CD4-positive, CD25-positive, alpha-beta regulatory T cell (primary cell): Measurements from ENCODE around the gene MISP3. TPM values are rescaled to one million over a fixed set of nuclear protein-coding genes. Genes with fewer than 3 reads are reported as not detected.

Experiments used
- ATAC-seq, 2 donors: fragments of 150-1000 bp; cut with Tn5 transposase; one replicate each; pipeline ENCODE4 v1.10.0; 2021; ENCODE audit warnings: low read depth in 2 of 2, moderate number of reproducible peaks in 2 of 2, moderate library complexity in 1 of 2
- DNase-seq, 3 donors: peaks; one replicate each; pipeline versions ENCODE4 v3.0.0 to v3.0.0-alpha.2; 2012 to 2022; ENCODE audit warnings: mixed read lengths in 1 of 3
- H3K27ac ChIP-seq: one replicate; pipeline ENCODE4 v1.7.0; 2013; ENCODE audit warnings: mild to moderate bottlenecking, low read length; ENCODE audit not compliant: insufficient read depth, poor library complexity, severe bottlenecking
- H3K27me3 ChIP-seq: one replicate; pipeline ENCODE4 v1.7.0; 2013; ENCODE audit warnings: low read length; ENCODE audit not compliant: control insufficient read depth, insufficient read depth
- H3K36me3 ChIP-seq: one replicate; pipeline ENCODE4 v1.7.0; 2013; ENCODE audit warnings: mild to moderate bottlenecking, low read length, moderate library complexity; ENCODE audit not compliant: control insufficient read depth, insufficient read depth
- H3K4me1 ChIP-seq: 2 replicates; pipeline ENCODE4 v1.7.0; 2013; ENCODE audit warnings: mild to moderate bottlenecking, low read length; ENCODE audit not compliant: insufficient read depth, control insufficient read depth, poor library complexity, severe bottlenecking
- H3K4me3 ChIP-seq: one replicate; pipeline ENCODE4 v1.7.0; 2013; ENCODE audit warnings: low read depth, mild to moderate bottlenecking, low read length, moderate library complexity
- H3K9me3 ChIP-seq, 2 experiments: 1 replicate in 1 of 2; 2 replicates in 1 of 2; pipeline ENCODE4 v1.7.0; 2013; ENCODE audit warnings: low read length in 2 of 2, mild to moderate bottlenecking in 1 of 2, moderate library complexity in 1 of 2; ENCODE audit not compliant: control insufficient read depth in 2 of 2
- H3K27ac Mint-ChIP-seq, 3 donors: one replicate each; pipeline ENCODE4 v1.8.0; 2020 to 2022; ENCODE audit warnings: mild to moderate bottlenecking in 3 of 3, mixed read lengths in 3 of 3, moderate library complexity in 2 of 3
- H3K27me3 Mint-ChIP-seq: one replicate; pipeline ENCODE4 v1.8.0; 2022; ENCODE audit warnings: mild to moderate bottlenecking, mixed read lengths
- H3K36me3 Mint-ChIP-seq: one replicate; pipeline ENCODE4 v1.8.0; 2020; ENCODE audit warnings: mixed read lengths
- H3K4me1 Mint-ChIP-seq, 4 donors: one replicate each; pipeline ENCODE4 v1.8.0; 2020 to 2022; ENCODE audit warnings: mixed read lengths in 4 of 4, mild to moderate bottlenecking in 1 of 4
- H3K4me3 Mint-ChIP-seq, 4 donors: one replicate each; pipeline ENCODE4 v1.8.0; 2020 to 2022; ENCODE audit warnings: mild to moderate bottlenecking in 4 of 4, mixed read lengths in 4 of 4, moderate library complexity in 3 of 4
- H3K9me3 Mint-ChIP-seq, 7 donors: one replicate each; pipeline ENCODE4 v1.8.0; 2020 to 2022; ENCODE audit warnings: mixed read lengths in 7 of 7, mild to moderate bottlenecking in 3 of 7, moderate library complexity in 2 of 7
- polyA plus RNA-seq, 4 donors: library from polyadenylated mRNA; unstranded; fragments of 300-500 nt; fragmentation: Illumina TruSeq; gene quantifications; one replicate each; pipeline ENCODE4 v1.2.3, GENCODE V29; 2021
- total RNA-seq: library from RNA; stranded (reverse); gene quantifications from one replicate; pipeline ENCODE4 v1.2.3, GENCODE V29; 2022

MISP3 gene
- total and polyA plus RNA-seq, 5 donors from 2014 or later, result 0.22 to 0.91 (median 0.54) TPM; not detected in 1

GRCh38 chr19:14112051-14112808, 39.6 kb downstream of the MISP3 start:
- H3K4me1 Mint-ChIP-seq, result peaks cover 0 to 62% (median 27%) of the 10 kb centered on the region in 4 donors
- Histone ChIP-seq H3K4me3 (no peak overlapping the region), H3K27me3 (no peaks in the 10 kb centered on the region), H3K4me1 (peaks cover 44% of the 10 kb centered on the region), H3K27ac (no peak overlapping the region), H3K9me3 (no peaks in the 10 kb centered on the region), H3K36me3 (no peaks in the 10 kb centered on the region)
- H3K9me3 Mint-ChIP-seq, result no peaks in the 10 kb centered on the region
- ATAC-seq (no peak), DNase-seq (no peak)
- no peaks in the 10 kb centered on the region for H3K36me3 Mint-ChIP-seq
- peak overlapping the region in 1 of 3 donors; percentile 12 for H3K27ac Mint-ChIP-seq
- H3K4me3 Mint-ChIP-seq, result peak overlapping the region in 2 of 4 donors; percentile 44 to 85
- H3K27me3 Mint-ChIP-seq, result no peaks in the 10 kb centered on the region

DNA sequence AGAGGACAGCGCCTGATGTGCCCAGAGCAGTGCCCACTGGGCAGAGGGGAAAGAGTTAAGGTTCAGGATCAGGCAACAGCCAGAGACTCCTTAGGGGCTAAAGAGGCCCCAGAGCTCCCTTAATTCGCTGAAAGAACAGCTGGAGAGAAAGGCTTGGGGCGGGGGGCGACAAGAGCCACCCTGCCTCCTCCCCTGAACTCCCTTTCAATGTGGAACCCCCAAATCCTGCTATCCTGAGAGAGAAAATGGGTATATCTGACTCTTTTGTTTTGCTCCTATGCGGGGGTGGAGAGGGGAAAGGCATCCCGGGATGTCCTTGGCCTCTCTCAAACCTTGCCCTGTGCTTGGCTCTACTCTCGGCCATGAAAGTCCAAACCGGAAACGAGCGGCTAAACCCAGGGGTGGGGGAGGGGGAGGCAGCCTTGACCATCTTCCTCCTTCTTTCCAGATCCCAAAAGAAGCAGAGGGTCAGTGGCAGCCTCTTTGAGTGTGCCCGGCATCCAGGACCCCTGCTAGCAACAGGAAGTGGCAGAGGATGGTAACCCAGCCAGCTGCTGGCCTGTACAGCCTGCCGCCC, 40.3 kb downstream of the MISP3 start:
- peak overlapping the region in 2 of 3 donors; percentile 12 to 51 for H3K27ac Mint-ChIP-seq
- peaks cover 0 to 63% (median 30%) of the 10 kb centered on the region in 4 donors for H3K4me1 Mint-ChIP-seq

DNA sequence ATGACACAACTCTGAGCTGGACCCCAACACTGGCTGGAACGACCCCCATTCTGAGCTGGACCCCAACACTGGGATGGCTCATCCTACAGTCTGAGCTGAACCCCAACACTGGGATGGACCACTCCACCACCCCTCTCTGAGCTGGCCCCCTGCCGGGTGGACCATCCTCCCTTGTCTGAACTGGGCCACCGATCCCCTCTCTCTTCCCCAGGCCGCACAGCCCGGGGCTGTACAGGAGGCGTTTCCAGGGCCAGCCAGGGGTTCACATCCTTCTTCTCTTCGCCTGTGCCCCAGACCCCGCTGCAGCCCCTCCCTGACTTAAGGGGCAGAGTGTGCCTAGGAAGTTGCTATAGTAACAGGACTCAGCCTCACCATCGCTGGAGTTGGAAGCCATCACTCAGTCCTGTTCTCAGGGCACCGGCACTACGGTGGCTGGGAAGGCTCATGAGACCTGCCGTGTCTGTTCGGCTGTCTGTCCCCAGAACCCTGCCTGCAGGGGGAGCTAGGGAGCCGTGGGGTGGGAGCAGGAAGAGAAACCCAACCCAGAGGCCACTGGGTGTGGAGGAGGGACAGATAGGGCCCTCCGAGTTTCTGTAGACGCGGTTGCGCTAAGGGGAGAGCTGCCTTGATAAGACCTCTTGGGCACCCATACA, 41.3 kb downstream of the MISP3 start:
- no peaks in the 10 kb centered on the region for H3K36me3 Mint-ChIP-seq
- Histone ChIP-seq H3K4me3 (no peak overlapping the region), H3K36me3 (no peaks in the 10 kb centered on the region), H3K4me1 (peaks cover 51% of the 10 kb centered on the region), H3K27ac (no peak overlapping the region), H3K9me3 (no peaks in the 10 kb centered on the region), H3K27me3 (no peaks in the 10 kb centered on the region)
- peak overlapping the region in 1 of 3 donors; percentile 55 for H3K27ac Mint-ChIP-seq
- H3K9me3 Mint-ChIP-seq, result peaks cover 0 to 2% (median 0%) of the 10 kb centered on the region in 7 donors
- H3K27me3 Mint-ChIP-seq, result no peaks in the 10 kb centered on the region
- DNase-seq (peak in 2 of 3 donors; percentile 30 to 50), ATAC-seq (no peak)
- peak overlapping the region in 3 of 4 donors; percentile 38 to 90 (median 70) for H3K4me3 Mint-ChIP-seq
- peaks cover 0 to 65% (median 35%) of the 10 kb centered on the region in 4 donors for H3K4me1 Mint-ChIP-seq

More for the DNA sequence above, 40.3 kb downstream of the MISP3 start:
- H3K9me3 Mint-ChIP-seq, result peaks cover 0 to 1% (median 0%) of the 10 kb centered on the region in 7 donors
- ATAC-seq (no peak), DNase-seq (no peak)
- no peaks in the 10 kb centered on the region for H3K36me3 ChIP-seq
- H3K27me3 ChIP-seq, result no peaks in the 10 kb centered on the region
- peak overlapping the region in 2 of 4 donors; percentile 15 to 44 for H3K4me3 Mint-ChIP-seq
- no peak overlapping the region for H3K4me3 ChIP-seq
- H3K27me3 Mint-ChIP-seq, result no peaks in the 10 kb centered on the region
- H3K9me3 ChIP-seq, result no peaks in the 10 kb centered on the region
- H3K27ac ChIP-seq, result no peak overlapping the region
- H3K4me1 ChIP-seq, result peaks cover 45% of the 10 kb centered on the region
- no peaks in the 10 kb centered on the region for H3K36me3 Mint-ChIP-seq

GRCh38 chr19:14114439-14114838, 41.9 kb downstream of the MISP3 start:
- Histone ChIP-seq H3K27ac (no peak overlapping the region), H3K27me3 (no peaks in the 10 kb centered on the region), H3K4me3 (no peak overlapping the region), H3K9me3 (no peaks in the 10 kb centered on the region), H3K4me1 (peaks cover 52% of the 10 kb centered on the region), H3K36me3 (no peaks in the 10 kb centered on the region)
- DNase-seq (no peak), ATAC-seq (no peak)
- Mint-ChIP-seq H3K9me3 (peaks cover 0 to 2% (median 0%) of the 10 kb centered on the region in 7 donors), H3K27me3 (no peaks in the 10 kb centered on the region), H3K36me3 (no peaks in the 10 kb centered on the region), H3K4me1 (peaks cover 0 to 69% (median 39%) of the 10 kb centered on the region in 4 donors), H3K4me3 (peak overlapping the region in 3 of 4 donors; percentile 43 to 70 (median 57)), H3K27ac (peak overlapping the region in 1 of 3 donors; percentile 36)

DNA sequence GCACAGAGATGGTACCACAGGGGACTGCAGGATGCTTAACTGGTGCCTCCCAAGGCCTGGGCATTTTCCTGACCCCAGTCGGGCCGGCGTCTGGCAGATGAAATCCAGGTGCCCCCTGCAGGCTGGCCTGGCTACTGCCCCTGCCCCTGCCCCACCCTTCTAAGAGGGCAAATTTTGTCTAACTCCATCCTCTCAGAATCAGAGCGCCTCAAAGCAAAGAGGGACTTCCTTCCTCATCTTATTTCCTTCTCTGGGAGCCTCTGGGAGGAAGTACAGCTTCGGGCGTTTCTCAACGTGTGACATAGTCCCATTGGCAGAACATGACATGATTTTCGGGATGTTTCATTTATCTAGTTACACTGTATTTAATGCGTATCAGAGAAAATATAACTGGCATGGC, 42.3 kb downstream of the MISP3 start:
- peak overlapping the region; percentile 44 to 63 (median 51) for H3K4me3 Mint-ChIP-seq

GRCh38 chr19:14115756-14116155, 43.2 kb downstream of the MISP3 start:
- peaks cover 0 to 2% (median 0%) of the 10 kb centered on the region in 7 donors for H3K9me3 Mint-ChIP-seq
- peaks cover 0 to 66% (median 36%) of the 10 kb centered on the region in 4 donors for H3K4me1 Mint-ChIP-seq
- Histone ChIP-seq H3K27ac (no peak overlapping the region), H3K4me1 (peaks cover 52% of the 10 kb centered on the region), H3K9me3 (no peaks in the 10 kb centered on the region), H3K27me3 (no peaks in the 10 kb centered on the region), H3K4me3 (no peak overlapping the region), H3K36me3 (no peaks in the 10 kb centered on the region)
- peak overlapping the region; percentile 90 to 97 (median 94) for H3K4me3 Mint-ChIP-seq
- no peak overlapping the region for H3K27ac Mint-ChIP-seq
- no peaks in the 10 kb centered on the region for H3K36me3 Mint-ChIP-seq
- H3K27me3 Mint-ChIP-seq, result no peaks in the 10 kb centered on the region
- no peak for ATAC-seq
- no peak for DNase-seq

More for the DNA sequence above, 42.3 kb downstream of the MISP3 start:
- no peaks in the 10 kb centered on the region for H3K36me3 ChIP-seq
- no peaks in the 10 kb centered on the region for H3K36me3 Mint-ChIP-seq
- no peak overlapping the region for H3K4me3 ChIP-seq
- no peak for ATAC-seq
- peaks cover 52% of the 10 kb centered on the region for H3K4me1 ChIP-seq
- DNase-seq, result peak; percentile 29 to 53 (median 46)
- no peaks in the 10 kb centered on the region for H3K9me3 ChIP-seq
- H3K4me1 Mint-ChIP-seq, result peaks cover 0 to 69% (median 39%) of the 10 kb centered on the region in 4 donors
- H3K27ac ChIP-seq, result no peak overlapping the region
- no peaks in the 10 kb centered on the region for H3K27me3 Mint-ChIP-seq
- H3K27ac Mint-ChIP-seq, result peak overlapping the region in 1 of 3 donors; percentile 36
- H3K27me3 ChIP-seq, result no peaks in the 10 kb centered on the region
- peaks cover 0 to 2% (median 0%) of the 10 kb centered on the region in 7 donors for H3K9me3 Mint-ChIP-seq

GRCh38 chr19:14116525-14116917, 43.9 kb downstream of the MISP3 start:
- Mint-ChIP-seq H3K27ac (peak overlapping the region in 2 of 3 donors; percentile 82 to 84), H3K9me3 (peaks cover 0 to 2% (median 0%) of the 10 kb centered on the region in 7 donors), H3K36me3 (no peaks in the 10 kb centered on the region), H3K4me3 (peak overlapping the region; percentile 90 to 97 (median 94)), H3K27me3 (no peaks in the 10 kb centered on the region), H3K4me1 (peaks cover 0 to 59% (median 34%) of the 10 kb centered on the region in 4 donors)
- no peak for DNase-seq
- ATAC-seq, result no peak
- no peaks in the 10 kb centered on the region for H3K9me3 ChIP-seq
- no peaks in the 10 kb centered on the region for H3K36me3 ChIP-seq
- peaks cover 52% of the 10 kb centered on the region for H3K4me1 ChIP-seq
- H3K4me3 ChIP-seq, result peak overlapping the region; percentile 53
- H3K27ac ChIP-seq, result no peak overlapping the region
- no peaks in the 10 kb centered on the region for H3K27me3 ChIP-seq
